HL-60 (cell line): ENCODE data around the gene RUNX2.

ENCODE experiments used
- GABPA ChIP-seq: IDR thresholded peaks from 2 replicates; pipeline ENCODE4 v1.6.1; 2012; ENCODE audit warnings: low read depth
- POLR2AphosphoS5 ChIP-seq: IDR thresholded peaks from 2 replicates; pipeline ENCODE4 v1.6.1; 2012; ENCODE audit warnings: low read depth
- TF ChIP-seq, protein P1 (sequence below): IDR thresholded peaks from one replicate; pipeline ENCODE4 v1.5.1; 2011; ENCODE audit warnings: low read length, control low read depth, inconsistent platforms; ENCODE audit not compliant: insufficient read depth
- TF ChIP-seq, protein P2 (sequence below): IDR thresholded peaks from 2 replicates; pipeline ENCODE4 v1.6.1; 2012; ENCODE audit warnings: low read depth; ENCODE audit not compliant: insufficient replicate concordance

- TF ChIP-seq POLR2AphosphoS5 (no peak), GABPA (no peak)
- TF ChIP-seq, protein P1, sequence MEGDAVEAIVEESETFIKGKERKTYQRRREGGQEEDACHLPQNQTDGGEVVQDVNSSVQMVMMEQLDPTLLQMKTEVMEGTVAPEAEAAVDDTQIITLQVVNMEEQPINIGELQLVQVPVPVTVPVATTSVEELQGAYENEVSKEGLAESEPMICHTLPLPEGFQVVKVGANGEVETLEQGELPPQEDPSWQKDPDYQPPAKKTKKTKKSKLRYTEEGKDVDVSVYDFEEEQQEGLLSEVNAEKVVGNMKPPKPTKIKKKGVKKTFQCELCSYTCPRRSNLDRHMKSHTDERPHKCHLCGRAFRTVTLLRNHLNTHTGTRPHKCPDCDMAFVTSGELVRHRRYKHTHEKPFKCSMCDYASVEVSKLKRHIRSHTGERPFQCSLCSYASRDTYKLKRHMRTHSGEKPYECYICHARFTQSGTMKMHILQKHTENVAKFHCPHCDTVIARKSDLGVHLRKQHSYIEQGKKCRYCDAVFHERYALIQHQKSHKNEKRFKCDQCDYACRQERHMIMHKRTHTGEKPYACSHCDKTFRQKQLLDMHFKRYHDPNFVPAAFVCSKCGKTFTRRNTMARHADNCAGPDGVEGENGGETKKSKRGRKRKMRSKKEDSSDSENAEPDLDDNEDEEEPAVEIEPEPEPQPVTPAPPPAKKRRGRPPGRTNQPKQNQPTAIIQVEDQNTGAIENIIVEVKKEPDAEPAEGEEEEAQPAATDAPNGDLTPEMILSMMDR = no peak
- TF ChIP-seq, protein P2, sequence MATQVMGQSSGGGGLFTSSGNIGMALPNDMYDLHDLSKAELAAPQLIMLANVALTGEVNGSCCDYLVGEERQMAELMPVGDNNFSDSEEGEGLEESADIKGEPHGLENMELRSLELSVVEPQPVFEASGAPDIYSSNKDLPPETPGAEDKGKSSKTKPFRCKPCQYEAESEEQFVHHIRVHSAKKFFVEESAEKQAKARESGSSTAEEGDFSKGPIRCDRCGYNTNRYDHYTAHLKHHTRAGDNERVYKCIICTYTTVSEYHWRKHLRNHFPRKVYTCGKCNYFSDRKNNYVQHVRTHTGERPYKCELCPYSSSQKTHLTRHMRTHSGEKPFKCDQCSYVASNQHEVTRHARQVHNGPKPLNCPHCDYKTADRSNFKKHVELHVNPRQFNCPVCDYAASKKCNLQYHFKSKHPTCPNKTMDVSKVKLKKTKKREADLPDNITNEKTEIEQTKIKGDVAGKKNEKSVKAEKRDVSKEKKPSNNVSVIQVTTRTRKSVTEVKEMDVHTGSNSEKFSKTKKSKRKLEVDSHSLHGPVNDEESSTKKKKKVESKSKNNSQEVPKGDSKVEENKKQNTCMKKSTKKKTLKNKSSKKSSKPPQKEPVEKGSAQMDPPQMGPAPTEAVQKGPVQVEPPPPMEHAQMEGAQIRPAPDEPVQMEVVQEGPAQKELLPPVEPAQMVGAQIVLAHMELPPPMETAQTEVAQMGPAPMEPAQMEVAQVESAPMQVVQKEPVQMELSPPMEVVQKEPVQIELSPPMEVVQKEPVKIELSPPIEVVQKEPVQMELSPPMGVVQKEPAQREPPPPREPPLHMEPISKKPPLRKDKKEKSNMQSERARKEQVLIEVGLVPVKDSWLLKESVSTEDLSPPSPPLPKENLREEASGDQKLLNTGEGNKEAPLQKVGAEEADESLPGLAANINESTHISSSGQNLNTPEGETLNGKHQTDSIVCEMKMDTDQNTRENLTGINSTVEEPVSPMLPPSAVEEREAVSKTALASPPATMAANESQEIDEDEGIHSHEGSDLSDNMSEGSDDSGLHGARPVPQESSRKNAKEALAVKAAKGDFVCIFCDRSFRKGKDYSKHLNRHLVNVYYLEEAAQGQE = no peak
Measured at GRCh38 chr6:45527210-45527609, 199.1 kb downstream of the RUNX2 start.
